Caki2 (cell line): Measurements from ENCODE around the gene DYNLRB1. TPM values are rescaled to one million over a fixed set of nuclear protein-coding genes. Genes with fewer than 3 reads are reported as not detected.
A peak's percentile ranks its signal among the peaks of the same experiment; 100 is the strongest.

Experiments used
- DNase-seq: peaks from one replicate; pipeline ENCODE4 v3.0.0-alpha.2; 2015; ENCODE audit warnings: low read depth
- in situ Hi-C: cut with HindIII; loops from 2 replicates; pipeline ENCODE4 v1.10.0; 2016; ENCODE audit warnings: low sequenced_read_pairs, low pct_unique_long_range_greater_than_20kb, mixed read lengths
- total RNA-seq: library from RNA; depleted of rRNA; stranded (reverse); fragments of >200 nt; shearing (Covaris generic); gene quantifications from 2 replicates; pipeline ENCODE4 v1.2.3, GENCODE V29; 2014; ENCODE audit warnings: low replicate concordance

Gene DYNLRB1
- total RNA-seq, 1 experiment from 2014 or later, result 180 TPM

- DNase-seq, result no peak
- in situ Hi-C loops, result no loop called here
These were observed 28.0 kb downstream of the DYNLRB1 start for GRCh38 chr20:34544109-34544796.

DNA sequence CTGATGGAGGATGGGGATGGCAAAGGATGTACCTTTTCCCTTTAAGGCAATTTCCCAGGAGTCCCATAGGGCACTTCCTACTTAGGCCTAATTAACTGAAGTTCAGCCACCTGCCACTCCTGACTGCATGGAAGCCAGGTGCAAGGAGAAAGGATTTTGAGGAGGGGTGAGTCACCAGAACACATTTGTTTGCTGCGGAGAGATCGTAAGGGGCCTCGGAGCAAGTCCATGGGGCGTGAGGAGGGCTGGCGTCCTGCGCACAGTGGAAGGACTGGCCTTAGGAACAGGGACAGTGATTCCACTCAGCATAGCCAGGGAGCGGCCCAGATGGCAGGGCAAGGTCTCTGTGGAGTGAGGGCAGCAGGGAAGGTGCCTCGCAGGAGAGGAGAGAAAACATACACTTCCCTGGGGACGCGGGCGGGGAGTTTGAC lies 30.5 kb downstream of the DYNLRB1 start:
- in situ Hi-C loops, result no loop called here

DNA sequence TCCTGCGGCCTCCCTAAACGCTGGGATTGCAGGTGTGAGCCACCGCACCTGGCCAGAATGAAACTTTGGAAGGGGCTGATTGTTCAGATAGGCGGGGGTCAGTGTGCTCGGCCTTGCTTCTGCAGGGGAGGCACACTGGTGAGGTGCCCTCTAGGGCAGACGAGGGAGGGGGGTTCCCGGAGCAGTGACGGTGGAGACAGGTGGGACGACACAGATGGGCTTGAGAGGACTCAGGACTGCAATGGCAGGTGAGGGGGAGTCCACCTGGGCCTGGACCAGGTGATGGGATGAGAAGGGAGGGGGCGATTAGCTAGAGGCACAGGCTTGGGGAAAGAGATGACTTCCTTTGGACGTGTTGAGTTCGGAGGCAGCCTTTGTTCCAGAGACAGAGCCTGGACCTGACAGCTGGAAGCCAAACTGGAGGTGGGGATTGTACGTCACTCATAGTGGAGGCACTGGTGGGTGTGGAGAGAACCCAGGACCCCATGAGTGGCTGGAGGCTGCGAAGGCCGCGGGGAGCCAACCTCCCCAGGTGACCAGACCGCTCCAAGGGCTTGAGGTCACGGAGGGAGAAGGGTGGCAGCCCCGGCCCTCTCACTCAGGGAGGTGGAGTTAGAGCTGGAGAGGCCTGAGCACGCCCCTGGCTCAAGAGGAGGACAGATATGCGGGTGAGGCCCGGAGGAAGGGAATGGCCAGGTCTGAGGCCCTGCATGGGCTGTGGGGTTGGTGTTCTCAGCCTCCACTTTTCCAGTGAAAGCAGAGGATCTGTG lies 31.8 kb downstream of the DYNLRB1 start:
- DNase-seq, result no peak
- in situ Hi-C loops, result no loop called here

More for the DNA sequence above, 30.5 kb downstream of the DYNLRB1 start:
- DNase-seq, result no peak

GRCh38 chr20:34549291-34549928 lies 33.2 kb downstream of the DYNLRB1 start:
- in situ Hi-C loops, result no loop called here
- peak; percentile 71 for DNase-seq

- DNase-seq, result no peak
- in situ Hi-C loops, result no loop called here
These were observed 33.7 kb downstream of the DYNLRB1 start for GRCh38 chr20:34549929-34550305.

- no peak for DNase-seq
- in situ Hi-C loops, result no loop called here
These were observed 36.3 kb downstream of the DYNLRB1 start for GRCh38 chr20:34552569-34552968.

DNA sequence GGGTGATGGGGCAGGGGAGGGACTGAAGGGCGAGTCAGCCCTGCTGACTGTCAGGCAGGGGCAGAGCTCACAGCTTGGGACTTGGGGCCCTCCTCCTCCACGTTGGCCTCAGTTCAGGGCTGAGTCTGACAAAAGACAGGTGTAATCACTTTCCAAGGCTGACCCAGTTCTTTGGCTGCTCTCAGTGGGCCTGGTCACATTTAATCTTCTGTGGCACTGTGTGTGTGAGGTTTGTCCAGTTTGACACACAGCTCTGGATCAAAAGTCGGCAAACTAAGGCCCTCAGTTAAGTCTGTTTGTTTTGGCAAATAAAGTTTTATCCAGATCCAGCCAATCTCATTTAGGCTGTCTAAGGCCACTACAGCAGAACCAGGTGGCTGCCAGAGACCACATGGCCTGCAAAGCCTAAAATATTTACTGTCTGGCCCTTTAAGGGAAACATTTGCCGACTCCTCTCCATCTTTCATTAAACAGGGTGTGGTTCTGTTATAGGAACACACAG lies 37.2 kb downstream of the DYNLRB1 start:
- no peak for DNase-seq
- in situ Hi-C loops, result no loop called here

DNA sequence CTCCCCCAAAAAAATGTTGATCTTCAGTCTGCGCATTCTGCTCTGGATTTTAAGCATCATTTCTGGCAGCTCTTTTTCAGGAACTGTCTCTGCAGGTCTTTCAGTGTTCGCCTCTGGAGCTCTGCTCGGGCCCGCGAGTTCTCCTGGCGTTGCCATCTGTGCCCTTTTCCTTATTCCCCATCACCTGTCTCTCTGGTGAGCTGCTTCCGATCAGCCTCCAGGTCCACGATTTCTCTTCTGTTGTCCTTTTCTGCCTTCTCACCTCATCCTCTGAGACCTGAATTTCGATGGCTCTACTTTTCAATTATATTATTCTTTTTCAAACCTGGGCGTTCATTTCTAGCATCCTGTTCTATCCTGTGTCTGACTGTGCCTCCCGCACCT lies 41.7 kb downstream of the DYNLRB1 start:
- no peak for DNase-seq
- in situ Hi-C loops, result no loop called here

- in situ Hi-C loops, result no loop called here
- DNase-seq, result no peak
These were observed 42.3 kb downstream of the DYNLRB1 start, which contains the start of gene MAP1LC3A for GRCh38 chr20:34558320-34559218. TSS of gene MAP1LC3A (plus strand) at chr20:34558718. CDS start at chr20:34558869, 151 bp downstream.

GRCh38 chr20:34559311-34560140 lies 43.3 kb downstream of the DYNLRB1 start:
- DNase-seq, result no peak
- in situ Hi-C loops, result no loop called here

DNA sequence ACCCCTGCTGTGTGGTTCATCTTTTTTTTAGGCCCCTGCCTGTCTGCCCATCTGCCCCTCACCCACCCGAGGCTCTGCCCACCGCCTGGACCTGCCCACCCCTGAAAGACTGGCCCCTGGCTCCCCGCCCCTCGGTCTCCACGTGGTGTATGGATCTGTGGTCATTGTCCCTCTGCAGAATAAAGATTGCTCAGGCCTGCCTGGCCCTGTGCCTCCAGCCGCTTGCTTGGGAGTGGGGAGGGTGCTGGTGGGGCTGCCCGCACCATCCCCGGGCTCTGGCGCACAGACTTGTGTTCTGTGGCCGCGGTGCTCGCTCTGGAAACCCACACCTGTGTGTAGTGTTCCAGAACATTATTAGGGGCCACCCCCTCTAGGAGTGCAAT lies 43.9 kb downstream of the DYNLRB1 start:
- in situ Hi-C loops, result no loop called here
- no peak for DNase-seq

DNA sequence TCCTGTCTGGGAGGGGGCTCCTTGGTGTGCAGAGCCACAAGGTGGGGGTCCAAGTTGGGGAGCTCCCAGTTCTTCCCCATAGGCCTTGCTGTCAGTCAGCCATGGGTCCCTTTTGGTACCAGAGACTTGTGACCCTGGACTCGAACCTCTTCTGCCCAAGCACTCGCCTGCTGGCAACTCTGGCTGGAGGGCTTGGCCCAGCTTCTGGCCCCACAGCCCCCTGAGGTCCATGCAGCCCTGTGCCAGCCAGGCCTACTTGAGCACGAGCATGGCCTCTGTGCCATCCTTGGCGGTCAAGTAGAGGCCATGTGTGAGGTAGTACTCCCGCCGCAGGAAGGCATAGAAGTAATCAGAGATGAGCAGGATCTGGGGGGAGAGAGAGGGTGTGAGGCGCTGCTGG lies 44.4 kb downstream of the DYNLRB1 start:
- no peak for DNase-seq
- in situ Hi-C loops, result no loop called here

- in situ Hi-C loops, result no loop called here
- no peak for DNase-seq
These were observed 45.4 kb downstream of the DYNLRB1 start for GRCh38 chr20:34561661-34562060.

DNA sequence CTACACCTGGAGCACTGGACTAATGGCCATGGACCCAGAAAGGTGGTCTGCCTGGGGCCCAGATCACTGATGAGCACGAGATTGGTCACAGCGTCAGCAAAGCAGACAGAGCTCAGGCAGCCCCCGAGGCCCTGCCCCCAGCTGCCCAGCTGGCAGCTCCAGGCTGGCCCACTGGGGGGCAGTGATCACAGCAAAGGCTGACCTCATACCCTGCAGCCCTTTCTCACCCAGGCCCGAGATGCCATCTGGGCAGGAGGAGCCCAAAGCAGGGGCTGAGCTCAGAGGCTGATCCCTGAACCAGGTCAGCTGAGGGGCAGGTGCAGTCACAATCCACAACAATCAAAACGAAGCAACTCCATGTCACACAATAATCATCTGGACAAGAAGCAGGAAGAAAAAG lies 46.4 kb downstream of the DYNLRB1 start:
- no peak for DNase-seq
- in situ Hi-C loops, result no loop called here

DNA sequence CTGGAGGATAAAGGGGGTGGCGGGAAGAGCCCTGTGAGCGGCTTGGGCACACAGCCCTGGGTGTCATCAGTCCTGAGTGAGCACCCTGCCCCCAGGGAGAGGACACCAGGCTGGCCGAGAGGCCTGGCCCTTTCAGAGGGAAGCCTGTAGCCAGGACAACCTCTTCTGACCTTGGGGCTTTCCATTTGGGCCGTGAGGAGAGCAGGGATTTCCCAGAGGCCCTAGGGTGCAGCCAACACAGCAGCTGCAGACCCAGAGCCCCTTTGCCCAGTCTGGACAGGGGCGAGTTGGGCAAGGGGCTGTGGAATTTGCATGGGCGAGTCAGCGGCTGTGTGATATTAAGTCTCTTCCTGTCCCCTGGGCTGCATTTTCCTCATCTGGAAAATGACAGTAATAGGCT lies 48.6 kb downstream of the DYNLRB1 start:
- no peak for DNase-seq
- in situ Hi-C loops, result no loop called here

DNA sequence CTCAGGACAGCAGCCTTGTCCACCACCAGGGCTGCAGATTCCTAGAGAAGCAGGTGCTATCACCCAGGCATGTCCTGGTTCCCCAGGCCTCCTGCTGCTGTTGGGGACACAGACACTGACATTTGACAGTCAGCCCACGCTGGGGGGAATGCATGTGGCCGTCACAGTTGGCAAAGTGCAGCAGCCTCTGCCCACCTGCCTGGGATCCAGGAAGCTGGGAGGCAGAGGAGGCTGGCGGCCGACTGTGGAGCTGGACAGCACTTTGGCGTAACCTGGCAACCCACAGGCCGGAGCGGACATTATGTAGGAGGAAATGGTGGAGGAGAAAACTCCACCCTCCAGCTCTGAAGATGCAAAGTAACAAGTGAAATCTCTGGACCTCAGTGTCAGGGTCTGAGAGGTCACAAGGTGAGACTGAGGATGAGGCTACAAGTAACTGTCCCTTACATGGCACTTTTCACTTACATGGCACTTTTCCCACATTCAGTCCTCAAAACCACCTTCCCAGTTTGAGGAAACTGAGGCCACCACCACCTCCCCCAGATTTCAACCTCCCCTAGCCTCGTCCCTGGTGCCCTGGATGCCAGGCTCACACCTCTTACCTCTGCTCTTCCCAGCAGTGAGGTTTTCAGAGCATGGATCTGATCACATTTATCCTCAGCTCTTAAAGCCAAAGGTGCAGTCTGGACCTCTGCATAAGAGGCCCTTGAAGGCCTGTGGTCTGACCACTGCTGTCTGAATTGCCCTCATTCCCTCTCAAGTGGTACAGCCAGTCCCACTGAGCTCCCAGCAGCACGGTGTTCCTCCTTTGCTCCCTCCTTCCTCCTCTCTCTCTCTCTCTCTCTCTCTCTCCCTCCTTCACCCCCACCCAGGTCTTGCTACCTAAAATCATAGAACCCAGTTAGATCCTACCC lies 51.0 kb downstream of the DYNLRB1 start:
- in situ Hi-C loops, result no loop called here
- DNase-seq, result no peak
